Fibroblast of lung (primary cell): ENCODE measurements around the gene MBD6. TPM values are rescaled to one million over a fixed set of nuclear protein-coding genes. Genes with fewer than 3 reads are reported as not detected.
"Not testable (repeated sequence)": the region's sequence is repeated elsewhere in the genome, so short reads cannot be mapped to it uniquely, and the experiment has no call there.

Source experiments
- DNase-seq, 2 donors: peaks; one replicate each; pipeline versions ENCODE4 v3.0.0 to v3.0.0-alpha.2; 2010; ENCODE audit warnings: low read depth in 2 of 2
- H2AFZ ChIP-seq: 2 replicates; pipeline ENCODE4 v1.5.1; 2012; ENCODE audit warnings: low read length, control low read depth, inconsistent platforms
- H3K27ac ChIP-seq: 2 replicates; pipeline ENCODE4 v1.5.1; 2011; ENCODE audit warnings: low read length, control low read depth; ENCODE audit not compliant: insufficient read depth
- H3K27me3 ChIP-seq: 2 replicates; pipeline ENCODE4 v1.5.1; 2011; ENCODE audit warnings: mild to moderate bottlenecking, low read length; ENCODE audit not compliant: control insufficient read depth, insufficient read depth
- H3K36me3 ChIP-seq: 2 replicates; pipeline ENCODE4 v1.5.1; 2011; ENCODE audit warnings: low read length; ENCODE audit not compliant: control insufficient read depth, insufficient read depth
- H3K4me1 ChIP-seq: 2 replicates; pipeline ENCODE4 v1.5.1; 2011; ENCODE audit warnings: low read length; ENCODE audit not compliant: control insufficient read depth, insufficient read depth; ENCODE audit errors: extremely low read depth
- H3K4me2 ChIP-seq: 2 replicates; pipeline ENCODE4 v1.5.1; 2011; ENCODE audit warnings: low read length, control low read depth; ENCODE audit not compliant: insufficient read depth; ENCODE audit errors: extremely low read depth
- H3K4me3 ChIP-seq, 4 experiments: fragments of 200-600 bp in 1 of 4; sonication (generic) in 1 of 4; replicated peaks in 1 of 4; 2 replicates each; pipeline ENCODE4 v1.5.1; 2011 to 2016; ENCODE audit warnings: low read length in 4 of 4, low read depth in 3 of 4, mild to moderate bottlenecking in 3 of 4, control low read depth in 2 of 4, inconsistent platforms in 1 of 4, mixed read lengths in 1 of 4; ENCODE audit not compliant: insufficient read depth in 1 of 4; ENCODE audit errors: control extremely low read depth in 1 of 4
- H3K79me2 ChIP-seq: 2 replicates; pipeline ENCODE4 v1.5.1; 2012; ENCODE audit warnings: mild to moderate bottlenecking, low read length, inconsistent platforms; ENCODE audit not compliant: control insufficient read depth, insufficient read depth
- H3K9ac ChIP-seq: 2 replicates; pipeline ENCODE4 v1.5.1; 2011; ENCODE audit warnings: mild to moderate bottlenecking, low read length, control low read depth; ENCODE audit not compliant: insufficient read depth
- H3K9me3 ChIP-seq: 2 replicates; pipeline ENCODE4 v1.5.1; 2012; ENCODE audit warnings: low read depth, low read length; ENCODE audit not compliant: control insufficient read depth, insufficient read depth
- H4K20me1 ChIP-seq: 2 replicates; pipeline ENCODE4 v1.5.1; 2011; ENCODE audit warnings: low read length; ENCODE audit not compliant: control insufficient read depth, insufficient read depth; ENCODE audit errors: extremely low read depth
- CTCF ChIP-seq, 2 donors: IDR thresholded peaks in 1 of 2; conservative IDR thresholded peaks in 1 of 2; 1 replicate in 1 of 2; 2 replicates in 1 of 2; pipeline ENCODE4 v1.5.1; 2011 to 2012; ENCODE audit warnings: low read length in 2 of 2, control low read depth in 1 of 2, inconsistent platforms in 1 of 2, low read depth in 1 of 2, mild to moderate bottlenecking in 1 of 2
- EZH2 ChIP-seq: IDR thresholded peaks from 2 replicates; pipeline ENCODE4 v1.5.1; 2012; ENCODE audit warnings: low read length, control low read depth, mild to moderate bottlenecking; ENCODE audit errors: missing control alignments
- polyA plus RNA-seq, 2 donors: library from polyadenylated mRNA; depleted of rRNA in 1 of 2; stranded (reverse) in 1 of 2; unstranded in 1 of 2; fragments of >200 nt; gene quantifications; 2 replicates each; pipeline ENCODE4 v1.2.1, GENCODE V29; 2011 to 2012; ENCODE audit warnings: missing spikeins in 1 of 2
- total RNA-seq: library from RNA; depleted of rRNA; stranded (reverse); fragments of >200 nt; gene quantifications from 2 replicates; pipeline ENCODE4 v1.2.1, GENCODE V29; 2014

Gene MBD6
- total and polyA plus RNA-seq, 2 donors (not counting 1 experiment from before 2014, with no cell fraction given), result 3.0 to 7.1 TPM

- TF ChIP-seq CTCF (conservative IDR thresholded peaks at IDR 0.05 in 1 of 2, IDR thresholded peaks at IDR 0.05 in 1 of 2; ENCODE audit: low read depth in 1 of 2, low read length in 2 of 2) (no peak), EZH2 (no peak)
- Histone ChIP-seq H3K27me3 (no peaks in the 10 kb centered on the region), H3K4me3 (no peak overlapping the region), H4K20me1 (no peaks in the 10 kb centered on the region), H2AFZ (no peak overlapping the region), H3K4me2 (no peak overlapping the region), H3K9ac (no peak overlapping the region), H3K79me2 (no peaks in the 10 kb centered on the region), H3K27ac (no peak overlapping the region), H3K36me3 (peaks cover 23% of the 10 kb centered on the region), H3K4me1 (no peaks in the 10 kb centered on the region), H3K9me3 (no peaks in the 10 kb centered on the region)
- DNase-seq, result no peak
Measured at GRCh38 chr12:57498571-57498970, 24.1 kb upstream of the MBD6 start.

- no peak overlapping the region for H3K4me3 ChIP-seq
- TF ChIP-seq CTCF (conservative IDR thresholded peaks at IDR 0.05 in 1 of 2, IDR thresholded peaks at IDR 0.05 in 1 of 2; ENCODE audit: low read depth in 1 of 2, low read length in 2 of 2) (no peak), EZH2 (no peak)
- no peaks in the 10 kb centered on the region for H3K9me3 ChIP-seq
- no peaks in the 10 kb centered on the region for H3K79me2 ChIP-seq
- no peak overlapping the region for H3K4me2 ChIP-seq
- H3K27me3 ChIP-seq, result no peaks in the 10 kb centered on the region
- H3K9ac ChIP-seq, result no peak overlapping the region
- no peak overlapping the region for H2AFZ ChIP-seq
- H3K4me1 ChIP-seq, result no peaks in the 10 kb centered on the region
- H3K36me3 ChIP-seq, result peaks cover 26% of the 10 kb centered on the region
- H3K27ac ChIP-seq, result no peak overlapping the region
- H4K20me1 ChIP-seq, result no peaks in the 10 kb centered on the region
- DNase-seq, result no peak
Measured at GRCh38 chr12:57500213-57500612, 22.4 kb upstream of the MBD6 start.

- not testable (repeated sequence) for H2AFZ ChIP-seq, H3K4me3 ChIP-seq, H3K79me2 ChIP-seq, H3K4me2 ChIP-seq, H3K27me3 ChIP-seq, H3K9me3 ChIP-seq, H4K20me1 ChIP-seq, H3K27ac ChIP-seq, H3K9ac ChIP-seq, H3K4me1 ChIP-seq, DNase-seq
- peaks cover 26% of the 10 kb centered on the region for H3K36me3 ChIP-seq
Measured at GRCh38 chr12:57502311-57502969, 20.2 kb upstream of the MBD6 start.

GRCh38 chr12:57506541-57506940, 16.1 kb upstream of the MBD6 start:
- not testable (repeated sequence) for DNase-seq, H3K36me3 ChIP-seq, H3K4me1 ChIP-seq, H2AFZ ChIP-seq, H3K9ac ChIP-seq, H3K9me3 ChIP-seq, H4K20me1 ChIP-seq, H3K27ac ChIP-seq, H3K27me3 ChIP-seq, H3K4me2 ChIP-seq, H3K79me2 ChIP-seq, H3K4me3 ChIP-seq

- H2AFZ ChIP-seq, H4K20me1 ChIP-seq, H3K9me3 ChIP-seq, H3K4me1 ChIP-seq, H3K36me3 ChIP-seq, DNase-seq, H3K9ac ChIP-seq, H3K79me2 ChIP-seq, H3K4me2 ChIP-seq, H3K4me3 ChIP-seq, H3K27ac ChIP-seq, H3K27me3 ChIP-seq: not testable (repeated sequence)
Measured at GRCh38 chr12:57507796-57508195, 14.8 kb upstream of the MBD6 start.
